ENCODE results near the gene SPP1.
"Not testable (repeated sequence)": the region's sequence is repeated elsewhere in the genome, so short reads cannot be mapped to it uniquely, and the experiment has no call there.

Gene SPP1

GRCh38 chr4:87975466-87975865 is at the start of gene SPP1:
Gene SPP1 (plus strand): TSS chr4:87975714. CDS start chr4:87976896, 1,182 bp downstream.
- DNase-seq: no peak

- no peak for DNase-seq
These were observed 48.9 kb upstream of the SPP1 start for GRCh38 chr4:87926554-87927098.

GRCh38 chr4:87930629-87931028 is 44.9 kb upstream of the SPP1 start:
- no peak for DNase-seq

GRCh38 chr4:87931932-87932331 is 43.6 kb upstream of the SPP1 start:
- no peak for DNase-seq

GRCh38 chr4:87932718-87933141 is 42.8 kb upstream of the SPP1 start:
- DNase-seq: no peak

- DNase-seq: no peak
These were observed 42.2 kb upstream of the SPP1 start for GRCh38 chr4:87933337-87933736.

- DNase-seq: no peak
These were observed 41.3 kb upstream of the SPP1 start for GRCh38 chr4:87934157-87934704.

GRCh38 chr4:87934973-87935372 is 40.5 kb upstream of the SPP1 start:
- DNase-seq: no peak

- DNase-seq: not testable (repeated sequence)
These were observed 39.6 kb upstream of the SPP1 start for GRCh38 chr4:87935954-87936353.

- DNase-seq: no peak
These were observed 38.0 kb upstream of the SPP1 start for GRCh38 chr4:87937523-87937922.

GRCh38 chr4:87938746-87939145 is 36.8 kb upstream of the SPP1 start:
- DNase-seq: no peak

GRCh38 chr4:87939978-87940690 is 35.4 kb upstream of the SPP1 start:
- no peak for DNase-seq

- DNase-seq: not testable (repeated sequence)
These were observed 34.7 kb upstream of the SPP1 start for GRCh38 chr4:87940809-87941208.

- no peak for DNase-seq
These were observed 33.7 kb upstream of the SPP1 start for GRCh38 chr4:87941537-87942392.

- no peak for DNase-seq
These were observed 31.8 kb upstream of the SPP1 start for GRCh38 chr4:87943660-87944149.

GRCh38 chr4:87944967-87945366 is 30.5 kb upstream of the SPP1 start:
- DNase-seq: no peak

- DNase-seq: no peak
These were observed 28.7 kb upstream of the SPP1 start for GRCh38 chr4:87946766-87947165.

GRCh38 chr4:87947381-87948160 is 27.9 kb upstream of the SPP1 start:
- no peak for DNase-seq

GRCh38 chr4:87949961-87950360 is 25.6 kb upstream of the SPP1 start:
- no peak for DNase-seq

- DNase-seq: no peak
These were observed 25.0 kb upstream of the SPP1 start for GRCh38 chr4:87950493-87950892.

GRCh38 chr4:87950936-87951511 is 24.5 kb upstream of the SPP1 start:
- no peak for DNase-seq

GRCh38 chr4:87953826-87954225 is 21.7 kb upstream of the SPP1 start:
- DNase-seq: no peak
